Measurements from ENCODE around the gene BBS9.

The BBS9 gene

DNA sequence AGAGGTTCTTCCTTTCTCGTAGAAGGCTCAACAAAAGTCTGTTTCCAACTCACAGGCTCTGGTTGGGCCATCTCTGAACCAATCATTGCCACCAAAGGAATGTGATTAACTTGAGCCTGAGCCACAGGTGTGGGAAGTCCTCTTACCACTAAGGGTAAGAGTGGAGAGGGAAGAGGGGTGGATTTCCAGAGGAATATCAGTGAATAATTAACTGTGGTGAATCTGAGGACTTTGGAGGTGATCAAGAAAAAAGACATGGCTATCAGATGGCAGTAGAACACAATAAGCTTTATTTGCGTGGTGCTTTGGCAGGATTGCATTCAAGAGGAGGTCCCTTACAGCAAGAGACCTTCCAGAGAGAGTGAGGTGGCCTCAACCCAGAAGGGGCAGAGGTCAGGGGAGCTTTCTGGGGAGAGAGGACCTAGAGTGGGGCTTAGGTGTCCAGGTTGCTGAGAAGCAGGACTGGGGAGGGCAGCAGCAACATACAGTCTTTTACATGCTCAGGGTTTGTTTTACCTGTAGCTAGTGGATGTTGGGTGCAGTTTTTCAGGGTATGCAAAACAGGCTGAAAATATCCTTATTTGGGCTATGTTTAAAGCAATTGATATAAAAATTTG, 61.4 kb downstream of the BBS9 start:
- DNase-seq (ENCODE audit: low spot score) = no peak
- in situ Hi-C loops (cut with MboI; ENCODE audit: low pct_unique_long_range_greater_than_20kb, low sequenced_read_pairs, unreplicated experiment) = no loop called here
- no peak for TF ChIP-seq CTCF (IDR thresholded peaks at IDR 0.05; ENCODE audit: extremely low read depth, insufficient read depth, missing control alignments)

DNA sequence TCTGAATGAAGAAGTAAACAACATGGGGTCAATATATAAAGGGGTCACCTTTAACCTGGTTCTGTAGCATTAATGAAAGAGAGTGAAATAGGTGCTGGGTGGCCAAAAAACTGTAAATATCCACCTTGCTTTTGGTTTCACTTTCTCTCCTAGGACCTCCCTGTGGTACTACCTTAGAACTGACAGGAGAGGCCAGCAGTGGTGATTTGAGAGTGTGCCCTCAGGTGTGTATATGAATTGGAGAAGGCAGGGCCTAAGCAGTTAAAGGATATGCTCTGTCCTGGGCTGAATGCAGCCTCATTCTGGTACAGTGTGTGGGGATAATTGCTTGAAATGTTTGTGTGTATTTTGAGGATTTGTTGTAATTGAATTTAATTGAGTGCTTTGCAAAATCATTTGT, 62.0 kb downstream of the BBS9 start:
- TF ChIP-seq CTCF (IDR thresholded peaks at IDR 0.05; ENCODE audit: extremely low read depth, insufficient read depth, missing control alignments) = no peak
- in situ Hi-C loops (cut with MboI; ENCODE audit: low pct_unique_long_range_greater_than_20kb, low sequenced_read_pairs, unreplicated experiment) = no loop called here
- peak; percentile 29 for DNase-seq (ENCODE audit: low spot score)

DNA sequence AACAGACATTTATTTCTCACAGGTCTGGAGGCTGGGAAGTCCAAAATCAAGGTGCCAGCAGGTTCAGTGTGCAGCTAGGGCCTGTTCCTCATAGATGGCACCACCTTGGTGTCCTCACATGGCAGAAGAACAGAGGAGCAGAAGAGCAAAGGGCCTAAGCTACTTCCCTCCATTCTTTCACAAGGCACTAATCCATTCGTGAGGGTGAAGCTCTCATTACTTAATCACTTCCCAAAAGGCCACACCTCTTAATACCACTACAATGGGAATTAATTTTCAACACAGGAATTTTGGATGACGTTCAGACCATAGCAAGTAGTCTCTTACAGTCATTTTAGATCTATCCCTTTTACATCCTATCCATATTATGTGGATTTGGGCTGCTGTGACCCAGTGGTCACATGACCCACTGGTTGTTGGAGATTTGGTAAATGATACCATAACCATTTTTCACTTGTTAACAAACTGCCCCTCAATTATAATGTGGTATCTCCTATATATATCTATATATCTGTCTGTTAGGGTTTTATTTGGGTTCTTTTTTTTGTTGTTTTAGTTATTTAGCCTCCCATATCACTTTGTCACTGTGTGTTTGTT, 63.4 kb downstream of the BBS9 start:
- in situ Hi-C loops (cut with MboI; ENCODE audit: low pct_unique_long_range_greater_than_20kb, low sequenced_read_pairs, unreplicated experiment) = no loop called here
- DNase-seq (ENCODE audit: low spot score) = no peak
- no peak for TF ChIP-seq CTCF (IDR thresholded peaks at IDR 0.05; ENCODE audit: extremely low read depth, insufficient read depth, missing control alignments)

- in situ Hi-C loops (cut with MboI; ENCODE audit: low pct_unique_long_range_greater_than_20kb, low sequenced_read_pairs, unreplicated experiment) = no loop called here
- no peak for TF ChIP-seq CTCF (IDR thresholded peaks at IDR 0.05; ENCODE audit: extremely low read depth, insufficient read depth, missing control alignments)
- peak; percentile 30 for DNase-seq (ENCODE audit: low spot score)
Measured at GRCh38 chr7:33193308-33193864, 64.0 kb downstream of the BBS9 start.

- in situ Hi-C loops (cut with MboI; ENCODE audit: low pct_unique_long_range_greater_than_20kb, low sequenced_read_pairs, unreplicated experiment) = no loop called here
- no peak for TF ChIP-seq CTCF (IDR thresholded peaks at IDR 0.05; ENCODE audit: extremely low read depth, insufficient read depth, missing control alignments)
- no peak for DNase-seq (ENCODE audit: low spot score)
Measured at GRCh38 chr7:33195264-33195663, 65.9 kb downstream of the BBS9 start.

- no peak for DNase-seq (ENCODE audit: low spot score)
- TF ChIP-seq CTCF (IDR thresholded peaks at IDR 0.05; ENCODE audit: extremely low read depth, insufficient read depth, missing control alignments) = no peak
- in situ Hi-C loops (cut with MboI; ENCODE audit: low pct_unique_long_range_greater_than_20kb, low sequenced_read_pairs, unreplicated experiment) = no loop called here
Measured at GRCh38 chr7:33196221-33196620, 66.9 kb downstream of the BBS9 start.
